Measurements from ENCODE around the gene RPSA.
"Not testable (repeated sequence)": the region's sequence is repeated elsewhere in the genome, so short reads cannot be mapped to it uniquely, and the experiment has no call there.

The RPSA gene

DNA sequence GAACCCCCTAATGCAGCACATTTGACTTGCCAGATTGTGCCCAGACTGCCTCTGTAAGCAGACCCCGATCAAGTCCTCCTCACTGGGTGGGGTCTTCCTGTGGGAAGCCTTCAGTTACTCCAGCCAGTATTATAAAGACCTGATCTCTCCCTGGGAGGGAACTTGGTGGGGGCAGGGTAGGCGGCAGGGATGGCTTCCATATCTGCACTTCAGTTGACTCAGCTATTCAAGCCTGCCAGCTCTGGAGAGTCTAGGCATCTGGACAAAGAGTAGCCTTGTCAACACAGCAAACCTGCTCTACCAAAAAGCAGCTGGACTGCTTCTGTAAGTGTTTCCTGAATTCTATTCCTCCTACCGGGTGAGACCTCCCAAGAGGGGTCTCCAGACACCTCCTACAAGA is 44.3 kb upstream of the RPSA start:
- H3K27ac ChIP-seq (ENCODE audit: low read depth, low read length): no peak overlapping the region
- H3K4me2 ChIP-seq (ENCODE audit: low read length): no peak overlapping the region
- no peaks in the 10 kb centered on the region for H3K36me3 ChIP-seq (ENCODE audit: control insufficient read depth, low read length)
- TF ChIP-seq EZH2phosphoT487 (IDR thresholded peaks at IDR 0.05; ENCODE audit: borderline replicate concordance, low read length) (no peak), CTCF (IDR thresholded peaks at IDR 0.05; ENCODE audit: low read depth, low read length, poor library complexity, severe bottlenecking) (no peak)
- H3F3A ChIP-seq (ENCODE audit: control insufficient read depth, insufficient read depth): no peaks in the 10 kb centered on the region
- no peaks in the 10 kb centered on the region for H4K20me1 ChIP-seq (ENCODE audit: control insufficient read depth, insufficient read depth, low read depth, low read length)
- H3K4me3 ChIP-seq (ENCODE audit: low read length): no peak overlapping the region
- H3K9me2 ChIP-seq (replicated peaks; ENCODE audit: control insufficient read depth, low read length): no peaks in the 10 kb centered on the region
- no peaks in the 10 kb centered on the region for H3K4me1 ChIP-seq (ENCODE audit: control insufficient read depth, low read length)
- no peaks in the 10 kb centered on the region for H3K27me3 ChIP-seq (ENCODE audit: control insufficient read depth, low read length)
- no peaks in the 10 kb centered on the region for H3K9me3 ChIP-seq (ENCODE audit: control insufficient read depth, insufficient read depth, low read length)
- no peaks in the 10 kb centered on the region for H3K79me2 ChIP-seq (ENCODE audit: control insufficient read depth, low read length)

- Histone ChIP-seq H3K79me2 (ENCODE audit: control insufficient read depth, low read length) (no peaks in the 10 kb centered on the region), H3K4me1 (ENCODE audit: control insufficient read depth, low read length) (no peaks in the 10 kb centered on the region)
- TF ChIP-seq CTCF (IDR thresholded peaks at IDR 0.05; ENCODE audit: low read depth, low read length, poor library complexity, severe bottlenecking) (no peak), EZH2phosphoT487 (IDR thresholded peaks at IDR 0.05; ENCODE audit: borderline replicate concordance, low read length) (no peak)
Observed at GRCh38 chr3:39362812-39363211, 43.7 kb upstream of the RPSA start.

GRCh38 chr3:39370450-39370849 is 36.1 kb upstream of the RPSA start:
- H3K4me3 ChIP-seq (ENCODE audit: low read length); H3K9me2 ChIP-seq (replicated peaks; ENCODE audit: control insufficient read depth, low read length); H3K36me3 ChIP-seq (ENCODE audit: control insufficient read depth, low read length); H3K79me2 ChIP-seq (ENCODE audit: control insufficient read depth, low read length); H3K4me1 ChIP-seq (ENCODE audit: control insufficient read depth, low read length); H3K9me3 ChIP-seq (ENCODE audit: control insufficient read depth, insufficient read depth, low read length); H3K27ac ChIP-seq (ENCODE audit: low read depth, low read length); H3F3A ChIP-seq (ENCODE audit: control insufficient read depth, insufficient read depth); H3K4me2 ChIP-seq (ENCODE audit: low read length); H4K20me1 ChIP-seq (ENCODE audit: control insufficient read depth, insufficient read depth, low read depth, low read length); H3K27me3 ChIP-seq (ENCODE audit: control insufficient read depth, low read length): not testable (repeated sequence)

More at GRCh38 chr3:39362812-39363211, 43.7 kb upstream of the RPSA start:
- Histone ChIP-seq H3K4me2 (ENCODE audit: low read length) (no peak overlapping the region), H3K4me3 (ENCODE audit: low read length) (no peak overlapping the region), H3K27ac (ENCODE audit: low read depth, low read length) (no peak overlapping the region), H3K36me3 (ENCODE audit: control insufficient read depth, low read length) (no peaks in the 10 kb centered on the region), H3K9me2 (replicated peaks; ENCODE audit: control insufficient read depth, low read length) (no peaks in the 10 kb centered on the region), H4K20me1 (ENCODE audit: control insufficient read depth, insufficient read depth, low read depth, low read length) (no peaks in the 10 kb centered on the region), H3K27me3 (ENCODE audit: control insufficient read depth, low read length) (no peaks in the 10 kb centered on the region), H3F3A (ENCODE audit: control insufficient read depth, insufficient read depth) (no peaks in the 10 kb centered on the region), H3K9me3 (ENCODE audit: control insufficient read depth, insufficient read depth, low read length) (no peaks in the 10 kb centered on the region)

DNA sequence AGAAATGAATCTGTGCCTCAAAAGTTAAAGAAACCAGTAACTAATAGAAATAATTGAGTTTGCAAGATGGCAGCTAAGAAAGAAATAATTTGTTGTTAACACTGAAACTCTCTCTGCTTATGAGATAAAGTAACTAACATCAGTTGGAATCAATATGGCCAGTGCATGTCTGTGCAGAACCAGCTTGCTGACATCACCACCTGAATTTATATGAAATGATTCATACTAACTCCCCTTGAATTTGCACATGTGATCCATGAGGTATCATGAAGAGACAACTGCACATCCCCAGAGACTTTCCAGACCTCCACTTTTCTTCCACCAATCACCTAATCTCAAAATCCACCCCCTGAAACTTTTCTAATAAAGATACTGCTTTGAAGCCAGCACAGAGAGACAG is 33.7 kb upstream of the RPSA start:
- Histone ChIP-seq H3K79me2 (ENCODE audit: control insufficient read depth, low read length) (no peaks in the 10 kb centered on the region), H3K4me1 (ENCODE audit: control insufficient read depth, low read length) (peaks cover 8% of the 10 kb centered on the region), H3K4me3 (ENCODE audit: low read length) (no peak overlapping the region), H3K36me3 (ENCODE audit: control insufficient read depth, low read length) (no peaks in the 10 kb centered on the region), H3K9me2 (replicated peaks; ENCODE audit: control insufficient read depth, low read length) (no peaks in the 10 kb centered on the region), H4K20me1 (ENCODE audit: control insufficient read depth, insufficient read depth, low read depth, low read length) (no peaks in the 10 kb centered on the region), H3F3A (ENCODE audit: control insufficient read depth, insufficient read depth) (no peaks in the 10 kb centered on the region), H3K27me3 (ENCODE audit: control insufficient read depth, low read length) (no peaks in the 10 kb centered on the region), H3K27ac (ENCODE audit: low read depth, low read length) (no peak overlapping the region), H3K9me3 (ENCODE audit: control insufficient read depth, insufficient read depth, low read length) (no peaks in the 10 kb centered on the region), H3K4me2 (ENCODE audit: low read length) (no peak overlapping the region)
- TF ChIP-seq EZH2phosphoT487 (IDR thresholded peaks at IDR 0.05; ENCODE audit: borderline replicate concordance, low read length): no peak
- TF ChIP-seq CTCF (IDR thresholded peaks at IDR 0.05; ENCODE audit: low read depth, low read length, poor library complexity, severe bottlenecking): no peak

Data from DOHH2 (cell line).